ENCODE data around the gene GATA1.
"Not testable (repeated sequence)": the region's sequence is repeated elsewhere in the genome, so short reads cannot be mapped to it uniquely, and the experiment has no call there.

The GATA1 gene

GRCh38 chrX:48815266-48815665 lies 28.9 kb downstream of the GATA1 start:
- DNase-seq (ENCODE audit: low spot score) = no peak

- no peak for DNase-seq (ENCODE audit: low spot score)
Observed at GRCh38 chrX:48816014-48816810, 29.8 kb downstream of the GATA1 start.

GRCh38 chrX:48818098-48818497 lies 31.7 kb downstream of the GATA1 start:
- no peak for DNase-seq (ENCODE audit: low spot score)

DNA sequence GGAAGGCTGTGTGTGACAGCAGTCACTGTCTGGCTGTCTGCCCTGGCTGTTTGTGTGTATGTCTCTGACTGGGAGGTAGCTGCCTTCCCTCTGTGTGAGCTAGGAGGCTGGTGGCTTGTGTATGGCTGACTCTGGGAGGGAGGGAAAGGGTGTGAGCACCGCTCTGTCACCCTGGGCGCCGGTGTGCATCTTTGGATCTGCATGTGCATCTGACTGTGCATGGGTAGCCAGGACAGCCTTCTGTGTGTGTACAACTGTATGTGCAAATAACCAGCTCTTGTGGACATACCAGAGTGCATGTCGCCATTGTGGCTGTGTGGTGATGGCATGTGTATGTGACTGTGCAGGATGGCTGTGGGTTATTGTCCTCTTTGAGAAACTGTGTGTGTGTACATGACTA lies 32.5 kb downstream of the GATA1 start:
- no peak for DNase-seq (ENCODE audit: low spot score)

DNA sequence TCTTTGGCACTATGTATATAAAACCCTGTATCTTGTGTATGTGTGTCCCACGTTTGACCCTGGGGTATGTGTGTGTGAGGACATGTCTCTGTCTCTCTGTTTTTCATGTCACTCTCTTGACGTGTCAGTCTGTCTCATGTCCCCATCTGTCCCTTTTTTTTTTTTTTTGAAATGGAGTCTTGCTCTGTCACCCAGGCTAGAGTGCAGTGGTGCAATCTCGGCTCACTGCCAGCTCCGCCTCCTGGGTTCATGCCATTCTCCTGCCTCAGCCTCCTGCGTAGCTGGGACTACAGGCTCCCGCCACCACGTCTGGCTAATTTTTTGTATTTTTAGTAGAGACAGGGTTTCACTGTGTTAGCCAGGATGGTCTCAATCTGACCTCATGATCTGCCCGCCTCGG lies 33.0 kb downstream of the GATA1 start:
- not testable (repeated sequence) for DNase-seq (ENCODE audit: low spot score)

DNA sequence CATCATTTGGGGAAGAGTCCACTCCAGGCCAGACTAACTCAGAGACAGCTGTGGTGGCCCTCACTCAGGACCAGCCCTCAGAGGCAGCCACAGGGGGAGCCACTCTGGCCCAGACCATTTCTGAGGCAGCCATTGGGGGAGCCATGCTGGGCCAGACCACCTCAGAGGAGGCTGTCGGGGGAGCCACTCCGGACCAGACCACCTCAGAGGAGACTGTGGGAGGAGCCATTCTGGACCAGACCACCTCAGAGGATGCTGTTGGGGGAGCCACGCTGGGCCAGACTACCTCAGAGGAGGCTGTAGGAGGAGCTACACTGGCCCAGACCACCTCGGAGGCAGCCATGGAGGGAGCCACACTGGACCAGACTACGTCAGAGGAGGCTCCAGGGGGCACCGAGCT lies 36.7 kb downstream of the GATA1 start:
- DNase-seq (ENCODE audit: low spot score) = no peak

- DNase-seq (ENCODE audit: low spot score) = no peak
Observed at GRCh38 chrX:48824066-48824465, 37.7 kb downstream of the GATA1 start.

GRCh38 chrX:48826135-48826875 lies 39.9 kb downstream of the GATA1 start, which contains the start of gene ERAS:
ERAS (plus strand) TSS chrX:48826513; CDS start chrX:48829124, 2,611 bp downstream.
- no peak for DNase-seq (ENCODE audit: low spot score)

- DNase-seq (ENCODE audit: low spot score) = no peak
Observed at GRCh38 chrX:48826876-48827653, 40.7 kb downstream of the GATA1 start.

- no peak for DNase-seq (ENCODE audit: low spot score)
Observed at GRCh38 chrX:48827654-48827968, 41.2 kb downstream of the GATA1 start.

DNA sequence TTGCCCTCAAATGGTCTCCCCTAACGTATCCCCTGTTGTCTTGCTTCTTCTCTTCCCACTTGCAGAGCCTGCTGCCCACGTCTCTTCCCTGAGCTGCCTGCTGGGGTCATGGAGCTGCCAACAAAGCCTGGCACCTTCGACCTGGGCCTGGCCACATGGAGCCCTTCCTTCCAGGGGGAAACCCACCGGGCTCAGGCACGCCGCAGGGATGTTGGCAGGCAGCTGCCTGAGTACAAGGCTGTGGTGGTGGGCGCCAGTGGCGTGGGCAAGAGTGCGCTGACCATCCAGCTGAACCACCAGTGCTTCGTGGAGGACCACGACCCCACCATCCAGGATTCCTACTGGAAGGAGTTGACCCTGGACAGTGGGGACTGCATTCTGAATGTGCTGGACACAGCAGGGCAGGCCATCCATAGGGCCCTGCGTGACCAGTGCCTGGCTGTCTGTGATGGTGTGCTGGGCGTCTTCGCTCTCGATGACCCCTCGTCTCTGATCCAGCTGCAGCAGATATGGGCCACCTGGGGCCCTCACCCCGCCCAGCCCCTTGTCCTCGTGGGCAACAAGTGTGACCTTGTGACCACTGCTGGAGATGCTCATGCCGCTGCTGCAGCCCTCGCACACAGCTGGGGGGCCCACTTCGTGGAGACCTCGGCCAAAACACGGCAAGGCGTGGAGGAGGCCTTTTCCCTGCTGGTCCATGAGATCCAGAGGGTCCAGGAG lies 42.8 kb downstream of the GATA1 start:
- no peak for DNase-seq (ENCODE audit: low spot score)

DNA sequence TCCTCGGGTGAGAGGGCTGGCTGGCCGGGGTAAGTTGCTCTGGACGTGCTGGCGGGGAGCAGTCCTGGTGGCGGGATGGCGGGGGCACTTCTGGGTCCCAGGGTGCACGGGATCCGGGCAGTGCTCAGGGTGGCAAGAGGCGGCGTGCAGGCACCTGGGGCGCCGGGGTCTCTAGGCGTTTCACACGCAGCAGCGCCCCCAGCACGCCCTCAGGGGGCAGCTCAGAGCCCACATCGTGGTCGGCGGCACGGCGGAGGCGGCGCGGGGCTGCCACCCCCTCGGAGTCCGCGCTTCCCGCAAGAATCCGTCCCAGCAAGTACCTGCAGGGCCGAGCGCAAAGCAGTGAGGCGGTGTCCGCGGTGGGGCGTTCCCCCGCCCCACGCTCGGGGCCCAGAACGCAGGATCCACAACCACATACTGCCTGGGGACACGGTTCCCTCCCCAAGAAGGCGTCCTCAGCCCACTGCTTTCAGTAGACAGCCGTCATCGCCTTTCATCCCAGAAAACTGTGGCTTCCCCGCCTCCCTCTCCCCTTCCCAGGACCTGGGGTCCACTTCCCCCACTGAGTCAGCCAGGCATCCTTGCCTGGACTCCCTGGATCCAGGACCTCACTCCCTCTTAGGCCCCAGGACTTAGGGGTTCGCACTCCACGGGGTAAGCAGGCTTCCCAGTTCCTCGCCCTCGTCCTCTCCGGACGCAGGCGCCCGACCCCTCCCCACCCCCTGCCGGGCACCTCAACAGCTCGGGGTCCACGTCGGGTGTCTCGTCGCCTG lies 44.9 kb downstream of the GATA1 start:
- no peak for DNase-seq (ENCODE audit: low spot score)

GRCh38 chrX:48831909-48832291 lies 45.5 kb downstream of the GATA1 start:
- DNase-seq (ENCODE audit: low spot score) = no peak

DNA sequence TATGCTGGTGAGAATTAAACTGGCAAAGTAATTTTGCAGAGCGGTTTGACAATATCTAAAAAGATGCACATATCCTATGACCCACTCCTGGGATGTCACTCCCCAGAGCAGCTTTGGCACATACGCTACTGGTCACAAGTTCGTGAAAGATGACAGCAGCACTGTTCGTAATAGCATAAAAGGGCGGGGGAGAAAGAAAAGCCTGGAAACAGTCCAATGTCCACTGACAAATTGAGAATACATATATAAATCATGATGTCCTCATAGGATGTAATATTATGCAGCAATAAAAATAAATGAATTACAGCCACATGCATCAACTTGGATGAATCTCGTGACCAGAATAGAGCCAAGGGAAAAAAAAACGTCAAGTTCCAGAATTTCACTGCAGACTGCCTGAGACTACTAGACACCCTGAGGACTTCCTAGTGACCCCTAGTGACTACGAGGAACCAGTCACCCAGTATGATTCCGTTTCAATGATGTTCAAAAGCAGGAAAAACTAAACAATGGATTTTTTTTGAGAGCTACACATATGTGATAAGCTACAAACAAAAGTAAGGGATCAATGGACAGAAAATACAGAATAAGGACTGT lies 47.2 kb downstream of the GATA1 start:
- DNase-seq (ENCODE audit: low spot score) = peak; percentile 11

GRCh38 chrX:48834383-48834709 lies 48.0 kb downstream of the GATA1 start:
- no peak for DNase-seq (ENCODE audit: low spot score)

DNA sequence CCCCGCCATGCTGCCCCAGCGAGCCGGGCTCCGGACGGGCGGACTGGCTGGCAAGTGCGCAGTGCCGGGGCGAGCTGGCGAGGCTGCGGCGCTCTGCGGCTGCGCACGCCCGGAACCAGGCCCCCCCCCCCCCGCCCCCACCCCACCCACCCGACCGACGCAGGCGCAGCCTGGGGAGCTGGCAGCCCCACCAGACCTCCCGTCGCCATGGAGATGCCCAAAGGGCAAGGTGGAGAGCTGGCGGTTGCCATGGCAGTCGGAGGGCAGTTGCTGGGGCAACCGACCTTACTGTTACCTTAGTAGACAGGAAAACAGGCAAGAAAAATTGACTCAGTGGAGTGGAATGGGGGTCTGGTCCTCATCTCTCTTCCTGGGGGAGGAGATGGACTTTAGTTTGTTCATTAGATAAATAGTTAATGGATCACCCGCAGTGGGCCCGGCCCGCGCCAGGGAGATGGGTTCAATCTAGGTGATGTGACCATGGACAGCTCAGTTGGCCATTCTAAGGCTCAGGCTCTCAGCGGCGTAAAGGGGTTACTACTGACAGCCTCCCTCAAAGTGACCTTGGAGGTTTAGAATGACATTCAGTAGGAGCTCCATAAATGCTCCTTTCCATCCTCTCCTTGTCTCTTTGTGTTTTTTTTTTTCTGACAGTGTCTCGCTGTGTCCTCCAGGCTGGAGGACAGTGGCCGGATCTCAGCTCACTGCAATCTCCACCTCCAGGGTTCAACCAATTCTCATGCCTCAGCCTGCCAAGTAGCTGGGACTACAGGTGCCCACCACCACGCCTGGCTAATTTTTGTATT lies 49.3 kb downstream of the GATA1 start, which contains the start of gene PCSK1N:
Gene PCSK1N, minus strand, starts transcription at position 87 of the 806 bp plus-strand sequence. Its CDS starts 78 bp downstream, at position 9.
- no peak for DNase-seq (ENCODE audit: low spot score)

DNA sequence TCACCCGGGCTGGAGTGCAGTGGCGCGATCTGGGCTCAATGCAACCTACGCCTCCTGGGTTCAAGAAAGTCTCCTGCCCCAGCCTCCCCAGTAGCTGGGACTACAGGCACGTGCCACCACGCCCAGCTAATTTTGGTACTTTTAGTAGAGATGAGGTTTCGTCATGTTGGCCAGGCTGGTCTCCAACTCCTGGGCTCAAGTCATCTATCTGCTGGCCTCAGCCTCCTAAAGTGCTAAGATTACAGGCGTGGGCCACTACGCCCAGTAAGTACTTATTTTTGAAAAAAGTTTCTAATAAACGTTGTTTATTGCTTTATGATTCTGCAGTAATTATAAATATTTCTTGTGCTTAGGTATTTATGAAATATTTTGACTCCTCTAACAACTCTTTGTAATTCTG lies 53.3 kb downstream of the GATA1 start:
- DNase-seq (ENCODE audit: low spot score) = no peak

All from RKO (cell line).